A549 (cell line): ENCODE data around the gene KLHL22. TPM values are rescaled to one million over a fixed set of nuclear protein-coding genes. Genes with fewer than 3 reads are reported as not detected.
A peak's percentile ranks its signal among the peaks of the same experiment; 100 is the strongest.

Experiments
- ATAC-seq, 2 experiments: fragments of 200-7000 bp in 1 of 2; fragments of >200 bp in 1 of 2; cut with Nextera tagmentation in 1 of 2; cut with Tn5 transposase in 1 of 2; 3 replicates each; pipeline versions ENCODE4 v1.8.0 to v1.9.1; 2018 to 2020; ENCODE audit warnings: mild to moderate bottlenecking in 1 of 2, moderate library complexity in 1 of 2
- CTCF ChIA-PET: fragments of 300-600 bp; sonication (Branson Sonifier 250); formaldehyde crosslinking; extraction: SDS; loops from one replicate; lab custom pipeline; 2021; ENCODE audit warnings: antibody characterized with exemption, inconsistent platforms; lab: Yijun Ruan, JAX
- POLR2A ChIA-PET: fragments of 350-600 bp; formaldehyde crosslinking; extraction: SDS; loops from one replicate; lab custom pipeline; 2021; ENCODE audit warnings: antibody characterized with exemption, inconsistent platforms; lab: Yijun Ruan, JAX
- DNase-seq, 2 experiments: peaks; one replicate each; pipeline versions ENCODE4 v3.0.0 to v3.0.0-alpha.2; 2011 to 2016; ENCODE audit warnings: low read depth in 1 of 2, low spot score in 1 of 2
- FAIRE-seq: peaks from 2 replicates; lab custom pipeline; 2011; peaks lifted over from hg19 to GRCh38; lab: Jason Lieb, UNC
- H3K27ac ChIP-seq, 2 experiments: fragments of >200 bp; sonication (Bioruptor Twin); formaldehyde crosslinking; 3 replicates each; pipeline ENCODE4 v1.5.1; 2016 to 2017
- H3K4me1 ChIP-seq: fragments of >200 bp; sonication (Bioruptor Twin); formaldehyde crosslinking; 3 replicates; pipeline ENCODE4 v1.6.1; 2016
- H3K4me2 ChIP-seq: fragments of >200 bp; sonication (Bioruptor Twin); formaldehyde crosslinking; 3 replicates; pipeline ENCODE4 v1.6.1; 2016
- H3K4me3 ChIP-seq: fragments of >200 bp; sonication (Bioruptor Twin); formaldehyde crosslinking; 3 replicates; pipeline ENCODE4 v1.5.1; 2016
- H3K9me3 ChIP-seq: fragments of >200 bp; sonication (Bioruptor Twin); formaldehyde crosslinking; 3 replicates; pipeline ENCODE4 v1.6.1; 2016
- BHLHE40 ChIP-seq: IDR thresholded peaks from 2 replicates; pipeline ENCODE4 v1.6.1; 2012; ENCODE audit warnings: low read depth, low read length, inconsistent platforms
- CBX8 ChIP-seq: fragments of 200-600 bp; sonication (generic); IDR thresholded peaks from 2 replicates; pipeline ENCODE4 v1.6.1; 2016
- CEBPB ChIP-seq, 2 experiments: fragments of >200 bp in 1 of 2; sonication (Bioruptor Twin) in 1 of 2; formaldehyde crosslinking in 1 of 2; IDR thresholded peaks; 2 replicates each; pipeline ENCODE4 v1.6.1; 2012 to 2016
- CHD2 ChIP-seq: fragments of 150-350 bp; IDR thresholded peaks from 2 replicates; pipeline ENCODE4 v1.6.1; 2014; ENCODE audit warnings: low read length; ENCODE audit not compliant: partially characterized antibody
- EHF ChIP-seq: fragments of 250-450 bp; sonication (Bioruptor Pico); IDR thresholded peaks from 2 replicates; pipeline ENCODE4 v1.5.0; 2020; ENCODE audit warnings: mild to moderate bottlenecking
- EHMT2 ChIP-seq: fragments of 200-600 bp; sonication (generic); IDR thresholded peaks from 2 replicates; pipeline ENCODE4 v1.6.1; 2016; ENCODE audit warnings: antibody characterized with exemption, low read depth, mild to moderate bottlenecking, moderate library complexity
- ESRRA ChIP-seq: fragments of 150-350 bp; IDR thresholded peaks from 2 replicates; pipeline ENCODE4 v1.6.1; 2014; ENCODE audit warnings: mild to moderate bottlenecking, low read length, borderline replicate concordance
- GATA3 ChIP-seq: IDR thresholded peaks from 2 replicates; pipeline ENCODE4 v1.6.1; 2012; ENCODE audit warnings: borderline replicate concordance
- HDAC2 ChIP-seq: fragments of 200-600 bp; sonication (generic); IDR thresholded peaks from 2 replicates; pipeline ENCODE4 v1.6.1; 2016
- HEYL ChIP-seq: fragments of 250-450 bp; sonication (Bioruptor Pico); IDR thresholded peaks from 2 replicates; pipeline ENCODE4 v1.8.0; 2021; ENCODE audit warnings: mild to moderate bottlenecking, moderate library complexity
- JUN ChIP-seq, 2 experiments: fragments of >200 bp; sonication (Bioruptor Twin); formaldehyde crosslinking; IDR thresholded peaks; 2 replicates in 1 of 2; 3 replicates in 1 of 2; pipeline ENCODE4 v1.6.1; 2016 to 2017
- KDM5A ChIP-seq: fragments of 200-600 bp; sonication (generic); IDR thresholded peaks from 2 replicates; pipeline ENCODE4 v1.6.1; 2016; ENCODE audit warnings: antibody characterized with exemption, mild to moderate bottlenecking
- MAZ ChIP-seq: fragments of 150-350 bp; IDR thresholded peaks from 2 replicates; pipeline ENCODE4 v1.6.1; 2014; ENCODE audit warnings: antibody characterized with exemption, low read depth, low read length, borderline replicate concordance
- MYC ChIP-seq: IDR thresholded peaks from 2 replicates; pipeline ENCODE4 v1.6.1; 2012; ENCODE audit warnings: mild to moderate bottlenecking, inconsistent platforms, low read length, improper control_type of control experiment, borderline replicate concordance
- NR3C1 ChIP-seq: fragments of >200 bp; sonication (Bioruptor Twin); formaldehyde crosslinking; IDR thresholded peaks from 3 replicates; pipeline ENCODE4 v1.6.1; 2017
- RAD21 ChIP-seq, 2 experiments: fragments of >200 bp in 1 of 2; sonication (Bioruptor Twin) in 1 of 2; formaldehyde crosslinking in 1 of 2; IDR thresholded peaks in 1 of 2; conservative IDR thresholded peaks in 1 of 2; 2 replicates in 1 of 2; 3 replicates in 1 of 2; pipeline ENCODE4 v1.6.1; 2012 to 2018; ENCODE audit warnings: inconsistent platforms in 1 of 2
- RNF2 ChIP-seq: fragments of 200-600 bp; sonication (generic); IDR thresholded peaks from 2 replicates; pipeline ENCODE4 v1.6.1; 2016; ENCODE audit warnings: low read depth, mild to moderate bottlenecking, antibody characterized with exemption, moderate library complexity, borderline replicate concordance
- SMC3 ChIP-seq: fragments of >200 bp; sonication (Bioruptor Twin); formaldehyde crosslinking; IDR thresholded peaks from 3 replicates; pipeline ENCODE4 v1.6.1; 2018; ENCODE audit warnings: inconsistent platforms
- TFCP2L1 ChIP-seq: fragments of 250-450 bp; sonication (Bioruptor Pico); IDR thresholded peaks from 2 replicates; pipeline ENCODE4 v1.5.0; 2021; ENCODE audit warnings: mild to moderate bottlenecking
- ZC3H11A ChIP-seq: fragments of 450-650 bp; IDR thresholded peaks from 2 replicates; pipeline ENCODE4 v1.6.1; 2014; ENCODE audit warnings: antibody characterized with exemption, mild to moderate bottlenecking
- ZFP36 ChIP-seq: fragments of 450-650 bp; IDR thresholded peaks from 2 replicates; pipeline ENCODE4 v1.6.1; 2014; ENCODE audit warnings: borderline replicate concordance; ENCODE audit not compliant: partially characterized antibody
- ZNF302 ChIP-seq: fragments of 250-450 bp; sonication (Bioruptor Pico); IDR thresholded peaks from 2 replicates; pipeline ENCODE4 v1.9.0; 2021; ENCODE audit warnings: inconsistent platforms, mild to moderate bottlenecking, moderate library complexity
- WGBS: methylation state at CpG from one replicate; pipeline ENCODE4 v1.1.6; 2017; ENCODE audit errors: missing lambda C conversion rate; 5-methylcytosine and 5-hydroxymethylcytosine counted together
- polyA plus RNA-seq, 4 experiments: library from polyadenylated mRNA; depleted of rRNA in 3 of 4; stranded (reverse); fragments of >200 nt; fragmentation: RNase III in 1 of 4; extraction: RNeasy Plus Mini Kit Qiagen cat#74134 plus additional on column Dnase treatment in 1 of 4; gene quantifications; 2 replicates in 3 of 4; 3 replicates in 1 of 4; pipeline ENCODE4 v1.2.3, GENCODE V29; 2011 to 2017
- TF ChIP-seq, protein P1 (sequence below): IDR thresholded peaks from 2 replicates; pipeline ENCODE4 v1.6.1; 2012; ENCODE audit warnings: low read depth, borderline replicate concordance
- TF ChIP-seq, protein P2 (sequence below): fragments of >200 bp; sonication (Bioruptor Twin); formaldehyde crosslinking; IDR thresholded peaks from 2 replicates; pipeline ENCODE4 v1.6.1; 2016
- TF ChIP-seq, protein P3 (sequence below): fragments of 150-350 bp; IDR thresholded peaks from 2 replicates; pipeline ENCODE4 v1.6.1; 2014; ENCODE audit warnings: low read depth, mild to moderate bottlenecking, low read length

KLHL22 gene
- polyA plus RNA-seq, 2 of the 4 experiments (the other 2 are of a cell fraction) = 11.7 TPM

GRCh38 chr22:20439556-20439927, 56.1 kb downstream of the KLHL22 start:
- no peak for DNase-seq
- 88% methylated on average over 3 of the region's 4 CpGs for WGBS
- no peak overlapping the region for H3K4me3 ChIP-seq
- TF ChIP-seq CHD2 (no peak), SMC3 (no peak), CBX8 (no peak), NR3C1 (no peak), RNF2 (no peak), BHLHE40 (no peak), ZFP36 (no peak), MAZ (no peak), RAD21 (conservative IDR thresholded peaks at IDR 0.05 in 1 of 2, IDR thresholded peaks at IDR 0.05 in 1 of 2) (no peak), MYC (no peak)
- TF ChIP-seq, protein P1, sequence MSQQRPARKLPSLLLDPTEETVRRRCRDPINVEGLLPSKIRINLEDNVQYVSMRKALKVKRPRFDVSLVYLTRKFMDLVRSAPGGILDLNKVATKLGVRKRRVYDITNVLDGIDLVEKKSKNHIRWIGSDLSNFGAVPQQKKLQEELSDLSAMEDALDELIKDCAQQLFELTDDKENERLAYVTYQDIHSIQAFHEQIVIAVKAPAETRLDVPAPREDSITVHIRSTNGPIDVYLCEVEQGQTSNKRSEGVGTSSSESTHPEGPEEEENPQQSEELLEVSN = no peak
- TF ChIP-seq, protein P2, sequence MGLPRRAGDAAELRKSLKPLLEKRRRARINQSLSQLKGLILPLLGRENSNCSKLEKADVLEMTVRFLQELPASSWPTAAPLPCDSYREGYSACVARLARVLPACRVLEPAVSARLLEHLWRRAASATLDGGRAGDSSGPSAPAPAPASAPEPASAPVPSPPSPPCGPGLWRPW = no peak
- H3K27ac ChIP-seq = no peak overlapping the region
- ChIA-PET POLR2A (no interaction called here), CTCF (interaction anchor here (1.0 to 1.3 kb wide), 2 partner anchors 14 to 33 kb away, joined by 3 to 4 read pairs; no protein-coding TSS in a partner anchor)
- no peaks in the 10 kb centered on the region for H3K9me3 ChIP-seq
- no peak overlapping the region for H3K4me2 ChIP-seq
- no peak for ATAC-seq
- no peaks in the 10 kb centered on the region for H3K4me1 ChIP-seq
- FAIRE-seq = no peak

DNA sequence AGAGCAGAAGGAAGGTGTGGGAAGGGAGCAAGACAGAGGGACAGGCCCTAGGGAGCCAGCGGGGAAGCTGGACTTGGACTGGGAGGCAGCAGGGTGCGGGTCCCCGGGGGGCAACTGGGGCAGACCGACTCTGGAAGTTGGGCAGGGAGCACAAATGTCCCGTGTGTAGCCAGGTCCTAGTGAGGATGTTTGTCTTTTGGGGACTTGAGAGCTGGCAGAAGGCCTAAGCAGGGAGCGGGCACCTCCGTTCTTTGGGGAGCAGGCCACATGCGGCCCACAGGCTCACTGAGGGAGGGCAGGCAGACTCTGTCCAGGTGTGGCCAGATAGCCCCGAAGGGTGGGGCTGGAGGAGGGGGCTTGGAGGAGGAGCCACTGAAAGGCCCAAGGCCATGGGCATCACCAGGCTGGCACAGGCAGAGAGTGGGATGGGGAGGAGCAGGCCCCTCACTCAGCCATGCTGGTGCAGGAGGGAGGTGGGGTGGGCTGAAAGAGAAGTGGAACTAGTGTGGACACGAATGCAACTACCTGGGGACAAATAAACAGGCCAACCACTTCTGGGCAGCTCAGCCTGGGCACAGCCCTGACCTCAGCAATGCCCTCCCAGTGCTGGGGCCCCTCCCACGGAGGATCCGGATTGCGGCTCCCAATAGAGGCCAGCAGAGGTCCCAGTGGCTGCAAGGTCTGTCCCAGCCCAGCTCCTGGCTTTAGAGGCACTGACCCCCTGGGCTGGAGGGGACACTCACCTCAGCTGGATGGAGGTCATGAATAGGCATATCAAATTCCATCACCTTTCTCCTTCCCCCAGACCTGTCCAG, 56.7 kb downstream of the KLHL22 start:
- CTCF ChIA-PET = interaction anchor here (1.0 kb wide), 1 partner anchor 34 kb away, joined by 3 read pairs; no protein-coding TSS in a partner anchor
- DNase-seq (peak in 1 of 2 experiments; percentile 17), FAIRE-seq (no peak), ATAC-seq (peak; percentile 55 to 81; a peak in 3 of 6 replicates)
- Histone ChIP-seq H3K4me3 (no peak overlapping the region), H3K27ac (no peak overlapping the region), H3K4me2 (no peak overlapping the region), H3K4me1 (no peaks in the 10 kb centered on the region), H3K9me3 (no peaks in the 10 kb centered on the region)
- WGBS = 70% methylated on average over 10 of the region's 13 CpGs
- POLR2A ChIA-PET = no interaction called here
- no peak for TF ChIP-seq BHLHE40
- TF ChIP-seq, protein P3, sequence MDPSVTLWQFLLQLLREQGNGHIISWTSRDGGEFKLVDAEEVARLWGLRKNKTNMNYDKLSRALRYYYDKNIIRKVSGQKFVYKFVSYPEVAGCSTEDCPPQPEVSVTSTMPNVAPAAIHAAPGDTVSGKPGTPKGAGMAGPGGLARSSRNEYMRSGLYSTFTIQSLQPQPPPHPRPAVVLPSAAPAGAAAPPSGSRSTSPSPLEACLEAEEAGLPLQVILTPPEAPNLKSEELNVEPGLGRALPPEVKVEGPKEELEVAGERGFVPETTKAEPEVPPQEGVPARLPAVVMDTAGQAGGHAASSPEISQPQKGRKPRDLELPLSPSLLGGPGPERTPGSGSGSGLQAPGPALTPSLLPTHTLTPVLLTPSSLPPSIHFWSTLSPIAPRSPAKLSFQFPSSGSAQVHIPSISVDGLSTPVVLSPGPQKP = no peak
- TF ChIP-seq CBX8 = no peak
- TF ChIP-seq HEYL (CRISPR knock-in tag) = no peak
- no peak for TF ChIP-seq KDM5A
- TF ChIP-seq EHMT2 = no peak
- no peak for TF ChIP-seq ZC3H11A
- no peak for TF ChIP-seq GATA3
- no peak for TF ChIP-seq TFCP2L1 (CRISPR knock-in tag)
- TF ChIP-seq ZFP36 = no peak
- TF ChIP-seq, protein P1 = no peak
- no peak for TF ChIP-seq JUN (IDR thresholded peaks at IDR 0.05)
- TF ChIP-seq CHD2 = no peak
- no peak for TF ChIP-seq ZNF302
- no peak for TF ChIP-seq HDAC2
- TF ChIP-seq EHF (CRISPR knock-in tag) = no peak
- TF ChIP-seq CEBPB (IDR thresholded peaks at IDR 0.05) = no peak
- TF ChIP-seq ESRRA = no peak
